ENCODE data around the gene TRPC4AP.
"Not testable (repeated sequence)": the region's sequence is repeated elsewhere in the genome, so short reads cannot be mapped to it uniquely, and the experiment has no call there.

The TRPC4AP gene

GRCh38 chr20:35059110-35059509 lies 33.5 kb downstream of the TRPC4AP start:
- Histone ChIP-seq H3K4me3 (ENCODE audit: low read length, poor library complexity, severe bottlenecking) (no peak overlapping the region), H3K4me1 (ENCODE audit: insufficient read depth, low read length, poor library complexity, severe bottlenecking) (peaks cover 10% of the 10 kb centered on the region), H4K20me1 (ENCODE audit: insufficient read depth, low read length, poor library complexity, severe bottlenecking) (peaks cover 46% of the 10 kb centered on the region), H3K9me3 (ENCODE audit: insufficient read depth, low read depth, low read length) (no peaks in the 10 kb centered on the region), H3K79me2 (ENCODE audit: insufficient read depth, low read length) (peaks cover 59% of the 10 kb centered on the region), H3K27me3 (ENCODE audit: insufficient read depth, low read length, poor library complexity, severe bottlenecking) (no peaks in the 10 kb centered on the region), H3K4me2 (ENCODE audit: low read depth, low read length, poor library complexity, severe bottlenecking) (no peak overlapping the region), H3K9ac (ENCODE audit: low read depth, low read length, poor library complexity, severe bottlenecking) (no peak overlapping the region), H2AFZ (ENCODE audit: low read length) (no peak overlapping the region), H3K9me2 (replicated peaks; ENCODE audit: low read depth, low read length) (no peaks in the 10 kb centered on the region), H3K36me3 (ENCODE audit: insufficient read depth, low read length) (peaks cover 37% of the 10 kb centered on the region; the same call in 1 of the 2 replicates), H3F3A (ENCODE audit: low read depth) (no peaks in the 10 kb centered on the region)
- TF ChIP-seq, protein P1, sequence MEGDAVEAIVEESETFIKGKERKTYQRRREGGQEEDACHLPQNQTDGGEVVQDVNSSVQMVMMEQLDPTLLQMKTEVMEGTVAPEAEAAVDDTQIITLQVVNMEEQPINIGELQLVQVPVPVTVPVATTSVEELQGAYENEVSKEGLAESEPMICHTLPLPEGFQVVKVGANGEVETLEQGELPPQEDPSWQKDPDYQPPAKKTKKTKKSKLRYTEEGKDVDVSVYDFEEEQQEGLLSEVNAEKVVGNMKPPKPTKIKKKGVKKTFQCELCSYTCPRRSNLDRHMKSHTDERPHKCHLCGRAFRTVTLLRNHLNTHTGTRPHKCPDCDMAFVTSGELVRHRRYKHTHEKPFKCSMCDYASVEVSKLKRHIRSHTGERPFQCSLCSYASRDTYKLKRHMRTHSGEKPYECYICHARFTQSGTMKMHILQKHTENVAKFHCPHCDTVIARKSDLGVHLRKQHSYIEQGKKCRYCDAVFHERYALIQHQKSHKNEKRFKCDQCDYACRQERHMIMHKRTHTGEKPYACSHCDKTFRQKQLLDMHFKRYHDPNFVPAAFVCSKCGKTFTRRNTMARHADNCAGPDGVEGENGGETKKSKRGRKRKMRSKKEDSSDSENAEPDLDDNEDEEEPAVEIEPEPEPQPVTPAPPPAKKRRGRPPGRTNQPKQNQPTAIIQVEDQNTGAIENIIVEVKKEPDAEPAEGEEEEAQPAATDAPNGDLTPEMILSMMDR (conservative IDR thresholded peaks at IDR 0.05; ENCODE audit: low read length), result no peak
- TF ChIP-seq EZH2phosphoT487 (IDR thresholded peaks at IDR 0.05; ENCODE audit: borderline replicate concordance), result no peak

DNA sequence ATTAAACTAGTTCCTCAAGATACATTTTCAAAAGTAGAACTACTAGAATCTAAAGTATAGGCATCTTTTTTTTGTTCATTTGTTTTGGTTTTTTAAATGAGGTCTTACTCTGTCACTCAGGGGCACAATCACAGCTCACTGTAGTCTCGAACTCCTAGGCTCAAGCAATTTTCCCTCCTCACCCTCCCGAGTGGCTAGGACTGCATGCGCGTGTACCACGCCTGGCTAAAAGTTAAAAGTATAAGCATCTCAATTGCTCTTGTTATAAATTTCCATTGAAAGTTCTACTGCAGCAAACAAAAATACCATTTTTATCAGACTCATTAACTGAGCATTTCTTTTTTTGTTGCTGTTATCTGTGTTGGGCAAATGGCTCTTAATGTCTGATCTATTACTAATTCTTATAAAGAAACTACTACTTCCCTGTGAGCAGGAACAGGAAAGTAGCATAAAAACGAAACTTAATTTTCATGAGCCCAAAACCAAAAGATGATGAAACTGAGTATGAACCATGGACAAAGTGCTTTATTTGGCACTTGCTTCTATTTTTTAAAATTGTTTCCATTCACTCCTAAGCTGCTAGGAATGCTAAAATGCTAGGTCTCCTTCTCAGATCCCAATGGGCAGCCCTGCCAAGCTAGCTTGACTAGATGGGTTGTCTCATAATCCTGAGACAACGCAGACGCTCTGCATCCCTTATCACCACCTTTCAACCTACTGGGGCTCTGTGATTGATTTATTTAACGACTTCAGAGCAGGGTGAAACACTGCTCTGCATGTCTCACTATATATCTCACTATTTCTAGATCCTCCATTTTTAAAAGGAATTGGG lies 36.9 kb downstream of the TRPC4AP start:
- no peak overlapping the region for H3K4me2 ChIP-seq (ENCODE audit: low read depth, low read length, poor library complexity, severe bottlenecking)
- no peaks in the 10 kb centered on the region for H3F3A ChIP-seq (ENCODE audit: low read depth)
- no peaks in the 10 kb centered on the region for H3K4me1 ChIP-seq (ENCODE audit: insufficient read depth, low read length, poor library complexity, severe bottlenecking)
- no peak overlapping the region for H3K4me3 ChIP-seq (ENCODE audit: low read length, poor library complexity, severe bottlenecking)
- no peaks in the 10 kb centered on the region for H3K9me2 ChIP-seq (replicated peaks; ENCODE audit: low read depth, low read length)
- no peaks in the 10 kb centered on the region for H3K27me3 ChIP-seq (ENCODE audit: insufficient read depth, low read length, poor library complexity, severe bottlenecking)
- H3K79me2 ChIP-seq (ENCODE audit: insufficient read depth, low read length), result peaks cover 29% of the 10 kb centered on the region
- no peak overlapping the region for H3K9ac ChIP-seq (ENCODE audit: low read depth, low read length, poor library complexity, severe bottlenecking)
- TF ChIP-seq, protein P1 (conservative IDR thresholded peaks at IDR 0.05; ENCODE audit: low read length), result no peak
- no peak for TF ChIP-seq EZH2phosphoT487 (IDR thresholded peaks at IDR 0.05; ENCODE audit: borderline replicate concordance)
- H2AFZ ChIP-seq (ENCODE audit: low read length), result no peak overlapping the region
- H3K9me3 ChIP-seq (ENCODE audit: insufficient read depth, low read depth, low read length), result no peaks in the 10 kb centered on the region
- H4K20me1 ChIP-seq (ENCODE audit: insufficient read depth, low read length, poor library complexity, severe bottlenecking), result peaks cover 16% of the 10 kb centered on the region
- peaks cover 45% of the 10 kb centered on the region for H3K36me3 ChIP-seq (ENCODE audit: insufficient read depth, low read length)

- Histone ChIP-seq H4K20me1 (ENCODE audit: insufficient read depth, low read length, poor library complexity, severe bottlenecking) (peaks cover 12% of the 10 kb centered on the region), H3K4me3 (ENCODE audit: low read length, poor library complexity, severe bottlenecking) (no peak overlapping the region), H3K36me3 (ENCODE audit: insufficient read depth, low read length) (peaks cover 53% of the 10 kb centered on the region), H3K9me3 (ENCODE audit: insufficient read depth, low read depth, low read length) (no peaks in the 10 kb centered on the region), H3K4me1 (ENCODE audit: insufficient read depth, low read length, poor library complexity, severe bottlenecking) (no peaks in the 10 kb centered on the region), H3F3A (ENCODE audit: low read depth) (no peaks in the 10 kb centered on the region), H3K27me3 (ENCODE audit: insufficient read depth, low read length, poor library complexity, severe bottlenecking) (no peaks in the 10 kb centered on the region), H3K9ac (ENCODE audit: low read depth, low read length, poor library complexity, severe bottlenecking) (no peak overlapping the region), H3K4me2 (ENCODE audit: low read depth, low read length, poor library complexity, severe bottlenecking) (no peak overlapping the region), H2AFZ (ENCODE audit: low read length) (no peak overlapping the region), H3K9me2 (replicated peaks; ENCODE audit: low read depth, low read length) (no peaks in the 10 kb centered on the region), H3K79me2 (ENCODE audit: insufficient read depth, low read length) (peaks cover 21% of the 10 kb centered on the region)
- TF ChIP-seq, protein P1 (conservative IDR thresholded peaks at IDR 0.05; ENCODE audit: low read length), result no peak
Observed at GRCh38 chr20:35054814-35055213, 37.8 kb downstream of the TRPC4AP start.

DNA sequence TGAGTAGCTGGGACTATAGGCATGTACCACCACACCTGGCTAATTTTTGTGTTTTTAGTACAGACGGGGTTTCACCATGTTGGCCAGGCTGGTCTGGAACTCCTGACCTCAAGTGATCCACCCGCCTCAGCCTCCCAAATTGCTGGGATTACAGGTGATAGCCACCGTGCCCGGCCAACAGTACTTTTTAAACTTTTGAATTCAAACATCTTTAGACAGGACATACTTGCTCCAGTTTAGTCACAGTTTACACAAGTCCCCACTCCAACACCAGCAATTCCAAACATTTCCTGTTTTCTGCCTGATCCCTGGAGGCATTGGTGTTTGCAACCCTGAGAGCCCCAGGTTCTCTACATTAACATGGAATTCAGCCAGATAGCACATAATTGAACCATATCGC lies 40.0 kb downstream of the TRPC4AP start:
- not testable (repeated sequence) for H3K9me3 ChIP-seq (ENCODE audit: insufficient read depth, low read depth, low read length); H3K27me3 ChIP-seq (ENCODE audit: insufficient read depth, low read length, poor library complexity, severe bottlenecking); H3K4me2 ChIP-seq (ENCODE audit: low read depth, low read length, poor library complexity, severe bottlenecking); H3F3A ChIP-seq (ENCODE audit: low read depth); H2AFZ ChIP-seq (ENCODE audit: low read length); H3K9ac ChIP-seq (ENCODE audit: low read depth, low read length, poor library complexity, severe bottlenecking); H3K79me2 ChIP-seq (ENCODE audit: insufficient read depth, low read length); H4K20me1 ChIP-seq (ENCODE audit: insufficient read depth, low read length, poor library complexity, severe bottlenecking); H3K4me3 ChIP-seq (ENCODE audit: low read length, poor library complexity, severe bottlenecking); H3K4me1 ChIP-seq (ENCODE audit: insufficient read depth, low read length, poor library complexity, severe bottlenecking); H3K9me2 ChIP-seq (replicated peaks; ENCODE audit: low read depth, low read length)
- H3K36me3 ChIP-seq (ENCODE audit: insufficient read depth, low read length), result peaks cover 75% of the 10 kb centered on the region

All from Loucy (cell line).